Measurements from ENCODE around the gene PTPA.

DNA sequence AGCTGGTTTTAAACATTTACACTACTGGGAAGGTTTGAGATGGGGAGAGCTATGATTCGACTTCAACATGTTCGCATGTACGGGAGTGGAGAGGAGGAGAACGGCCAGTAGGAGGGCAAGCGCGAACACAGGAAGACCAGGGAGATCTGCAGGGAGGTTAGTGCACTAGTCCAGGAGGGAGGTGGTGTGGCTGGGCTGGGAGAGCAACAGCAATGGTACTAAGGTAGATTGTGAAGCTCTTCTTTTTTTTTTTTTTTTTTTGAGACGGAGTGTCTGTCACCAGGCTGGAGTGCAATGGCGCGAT, 50.3 kb downstream of the PTPA start:
- no peak for TF ChIP-seq EZH2phosphoT487 (IDR thresholded peaks at IDR 0.05; ENCODE audit: low read depth)
- TF ChIP-seq, protein P1, sequence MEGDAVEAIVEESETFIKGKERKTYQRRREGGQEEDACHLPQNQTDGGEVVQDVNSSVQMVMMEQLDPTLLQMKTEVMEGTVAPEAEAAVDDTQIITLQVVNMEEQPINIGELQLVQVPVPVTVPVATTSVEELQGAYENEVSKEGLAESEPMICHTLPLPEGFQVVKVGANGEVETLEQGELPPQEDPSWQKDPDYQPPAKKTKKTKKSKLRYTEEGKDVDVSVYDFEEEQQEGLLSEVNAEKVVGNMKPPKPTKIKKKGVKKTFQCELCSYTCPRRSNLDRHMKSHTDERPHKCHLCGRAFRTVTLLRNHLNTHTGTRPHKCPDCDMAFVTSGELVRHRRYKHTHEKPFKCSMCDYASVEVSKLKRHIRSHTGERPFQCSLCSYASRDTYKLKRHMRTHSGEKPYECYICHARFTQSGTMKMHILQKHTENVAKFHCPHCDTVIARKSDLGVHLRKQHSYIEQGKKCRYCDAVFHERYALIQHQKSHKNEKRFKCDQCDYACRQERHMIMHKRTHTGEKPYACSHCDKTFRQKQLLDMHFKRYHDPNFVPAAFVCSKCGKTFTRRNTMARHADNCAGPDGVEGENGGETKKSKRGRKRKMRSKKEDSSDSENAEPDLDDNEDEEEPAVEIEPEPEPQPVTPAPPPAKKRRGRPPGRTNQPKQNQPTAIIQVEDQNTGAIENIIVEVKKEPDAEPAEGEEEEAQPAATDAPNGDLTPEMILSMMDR (IDR thresholded peaks at IDR 0.05; ENCODE audit: low read depth, low read length) = no peak
